HepG2 (cell line): Measurements from ENCODE around the gene ZNF48. TPM values are rescaled to one million over a fixed set of nuclear protein-coding genes. Genes with fewer than 3 reads are reported as not detected.

ENCODE experiments used
- ARHGAP35 ChIP-seq: sonication (generic); formaldehyde crosslinking; IDR thresholded peaks from 2 replicates; pipeline ENCODE4 v1.9.0; 2022; ENCODE audit warnings: mild to moderate bottlenecking, inconsistent platforms, moderate library complexity, missing genetic modification reagents, borderline replicate concordance
- CAMTA2 ChIP-seq: sonication (generic); formaldehyde crosslinking; IDR thresholded peaks from 2 replicates; pipeline ENCODE4 v1.4.0; 2020; ENCODE audit warnings: mild to moderate bottlenecking, missing genetic modification reagents, borderline replicate concordance
- GATA4 ChIP-seq: sonication (generic); IDR thresholded peaks from 2 replicates; pipeline ENCODE4 v1.6.1; 2016; ENCODE audit warnings: antibody characterized with exemption, low read depth, borderline replicate concordance
- GFI1 ChIP-seq: sonication (generic); formaldehyde crosslinking; IDR thresholded peaks from 2 replicates; pipeline ENCODE4 v1.5.0; 2020; ENCODE audit warnings: missing genetic modification reagents, mild to moderate bottlenecking, borderline replicate concordance
- HNF4A ChIP-seq: sonication (generic); formaldehyde crosslinking; IDR thresholded peaks from 2 replicates; pipeline ENCODE4 v1.4.0; 2020; ENCODE audit warnings: missing genetic modification reagents
- KLF13 ChIP-seq: sonication (generic); formaldehyde crosslinking; IDR thresholded peaks from 2 replicates; pipeline ENCODE4 v1.4.0; 2020; ENCODE audit warnings: mild to moderate bottlenecking, missing genetic modification reagents
- KLF6 ChIP-seq: IDR thresholded peaks from 2 replicates; pipeline ENCODE4 v1.8.0; 2016; ENCODE audit warnings: missing biosample characterization, missing genetic modification reagents
- MTERF4 ChIP-seq: sonication (generic); formaldehyde crosslinking; IDR thresholded peaks from 2 replicates; pipeline ENCODE4 v1.8.0; 2023; ENCODE audit warnings: mild to moderate bottlenecking, missing genetic modification reagents
- NFIC ChIP-seq: IDR thresholded peaks from 2 replicates; pipeline ENCODE4 v1.6.1; 2012; ENCODE audit warnings: mild to moderate bottlenecking, low read length, inconsistent platforms
- POGK ChIP-seq: sonication (generic); formaldehyde crosslinking; conservative IDR thresholded peaks from 2 replicates; pipeline ENCODE4 v1.8.0; 2022; ENCODE audit warnings: mild to moderate bottlenecking, moderate library complexity, missing genetic modification reagents
- POLR2A ChIP-seq, 2 experiments: IDR thresholded peaks; 2 replicates each; pipeline ENCODE4 v1.6.1; 2011; ENCODE audit warnings: low read depth in 2 of 2, low read length in 2 of 2, mild to moderate bottlenecking in 1 of 2, moderate library complexity in 1 of 2; ENCODE audit not compliant: insufficient read depth in 1 of 2
- YY1 ChIP-seq: IDR thresholded peaks from 2 replicates; pipeline ENCODE4 v1.6.1; 2011; ENCODE audit warnings: low read length, low read depth, moderate library complexity, mild to moderate bottlenecking; ENCODE audit not compliant: insufficient read depth, insufficient replicate concordance
- ZBTB37 ChIP-seq: sonication (generic); formaldehyde crosslinking; IDR thresholded peaks from 2 replicates; pipeline ENCODE4 v1.4.0; 2020; ENCODE audit warnings: mild to moderate bottlenecking, missing genetic modification reagents
- ZFYVE20 ChIP-seq: sonication (generic); formaldehyde crosslinking; IDR thresholded peaks from 2 replicates; pipeline ENCODE4 v1.8.0; 2023; ENCODE audit warnings: low read depth, mild to moderate bottlenecking, moderate library complexity, missing genetic modification reagents, borderline replicate concordance
- ZNF121 ChIP-seq: sonication (generic); formaldehyde crosslinking; IDR thresholded peaks from 2 replicates; pipeline ENCODE4 v1.5.0; 2020; ENCODE audit warnings: mild to moderate bottlenecking, missing genetic modification reagents
- ZNF235 ChIP-seq: sonication (generic); formaldehyde crosslinking; IDR thresholded peaks from 2 replicates; pipeline ENCODE4 v1.8.1; 2023; ENCODE audit warnings: mild to moderate bottlenecking, missing genetic modification reagents, borderline replicate concordance
- ZNF253 ChIP-seq: sonication (generic); formaldehyde crosslinking; IDR thresholded peaks from 2 replicates; pipeline ENCODE4 v1.8.0; 2022; ENCODE audit warnings: mild to moderate bottlenecking, missing genetic modification reagents, borderline replicate concordance
- ZNF281 ChIP-seq: sonication (generic); formaldehyde crosslinking; IDR thresholded peaks from 2 replicates; pipeline ENCODE4 v1.4.0; 2020; ENCODE audit warnings: missing genetic modification reagents, borderline replicate concordance
- ZNF431 ChIP-seq: sonication (generic); formaldehyde crosslinking; IDR thresholded peaks from 2 replicates; pipeline ENCODE4 v1.9.0; 2022; ENCODE audit warnings: missing genetic modification reagents, low read depth, mild to moderate bottlenecking, borderline replicate concordance
- ZNF605 ChIP-seq: sonication (generic); formaldehyde crosslinking; IDR thresholded peaks from 2 replicates; pipeline ENCODE4 v1.8.0; 2022; ENCODE audit warnings: mild to moderate bottlenecking, missing genetic modification reagents
- ZNF773 ChIP-seq: sonication (generic); formaldehyde crosslinking; IDR thresholded peaks from 2 replicates; pipeline ENCODE4 v1.4.0; 2020; ENCODE audit warnings: missing genetic modification reagents, borderline replicate concordance
- polyA plus RNA-seq, 8 experiments: library from polyadenylated mRNA; depleted of rRNA in 3 of 8; stranded (reverse) in 7 of 8; unstranded in 1 of 8; fragments of >200 nt; fragmentation: Illumina TruSeq in 4 of 8; extraction: Trizol in 4 of 8; gene quantifications; 2 replicates each; pipeline versions ENCODE4 v1.2.1 to v1.2.3, GENCODE V29; 2011 to 2016; ENCODE audit warnings: low read depth in 4 of 8, missing spikeins in 1 of 8, mixed read lengths in 1 of 8; ENCODE audit not compliant: insufficient read depth in 1 of 8
- total RNA-seq, 5 experiments: library from RNA; depleted of rRNA; stranded (reverse); fragments of >200 nt; fragmentation: Illumina TruSeq; extraction: Trizol; gene quantifications; 2 replicates each; pipeline ENCODE4 v1.2.3, GENCODE V29; 2016; ENCODE audit warnings: low read depth in 1 of 5

Gene ZNF48
- total and polyA plus RNA-seq, 2 of the 13 experiments (the other 11 are each of a cell fraction or from before 2014, with no cell fraction given): 9.9 to 12.3 TPM

DNA sequence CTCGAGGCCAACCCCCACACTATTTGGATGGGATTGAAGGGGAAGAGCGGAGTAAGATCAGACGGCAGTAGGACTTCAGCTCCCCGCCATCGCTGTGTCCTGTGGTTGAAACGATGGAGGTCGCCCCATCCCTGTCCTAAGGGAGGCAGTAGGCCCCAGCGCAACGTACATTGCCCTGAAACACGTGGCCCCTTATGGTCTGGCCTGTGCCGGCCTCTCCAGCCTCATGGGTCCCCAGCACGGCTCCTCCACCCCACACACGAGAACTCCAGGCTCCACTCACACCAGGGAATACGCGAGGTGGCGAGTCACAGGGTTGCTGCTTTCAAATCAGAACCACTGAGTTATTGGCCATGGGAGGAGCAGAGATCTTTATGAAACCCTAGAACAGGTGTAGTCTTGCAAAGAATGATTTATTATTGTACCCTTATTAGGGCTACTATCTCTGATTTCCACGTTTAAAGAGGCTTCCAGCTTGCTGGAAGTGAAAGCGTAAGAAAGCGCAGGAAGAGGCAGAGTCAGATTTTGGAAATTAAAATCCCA, 35.3 kb downstream of the ZNF48 start (continued):
- TF ChIP-seq POGK (CRISPR knock-in tag) (peak; percentile 69), ZBTB37 (CRISPR knock-in tag) (no peak), KLF13 (CRISPR knock-in tag) (no peak), YY1 (peak; percentile 75), ZNF121 (CRISPR knock-in tag) (peak; percentile 67), GFI1 (CRISPR knock-in tag) (peak; percentile 24; the same call in 1 of the 2 replicates), ZNF431 (CRISPR knock-in tag) (peak; percentile 78; the same call in 1 of the 2 replicates), ZNF605 (CRISPR knock-in tag) (no peak), HNF4A (CRISPR knock-in tag) (peak; percentile 55), GATA4 (no peak), ZFYVE20 (peak; percentile 91; the same call in 1 of the 2 replicates), POLR2A (IDR thresholded peaks at IDR 0.05; ENCODE audit: insufficient read depth in 1 of 2, low read depth in 2 of 2, low read length in 2 of 2) (no peak), KLF6 (CRISPR knock-in tag) (no peak; the same call in 1 of the 2 replicates), ZNF773 (CRISPR knock-in tag) (no peak), ZNF253 (CRISPR knock-in tag) (0 out of 2 replicates have a peak, but pooled peaks have one; percentile 77), ZNF281 (CRISPR knock-in tag) (0 out of 2 replicates have a peak, but pooled peaks have one; percentile 12), MTERF4 (CRISPR knock-in tag) (peak; percentile 39; the same call in 1 of the 2 replicates), CAMTA2 (no peak), ZNF235 (CRISPR knock-in tag) (no peak), ARHGAP35 (CRISPR knock-in tag) (peak; percentile 62; the same call in 1 of the 2 replicates), NFIC (no peak)
